22Rv1 (cell line): ENCODE measurements around the gene PPP1R1B.

Experiments used
- H3K27ac ChIP-seq: fragments of 450-650 bp; 2 replicates; pipeline ENCODE4 v1.5.1; 2017
- CTCF ChIP-seq: fragments of 450-650 bp; IDR thresholded peaks from 2 replicates; pipeline ENCODE4 v1.5.1; 2017; ENCODE audit warnings: mild to moderate bottlenecking
- ZFX ChIP-seq: fragments of 450-650 bp; IDR thresholded peaks from 2 replicates; pipeline ENCODE4 v1.6.1; 2017; ENCODE audit warnings: antibody characterized with exemption, borderline replicate concordance

PPP1R1B gene

GRCh38 chr17:39598047-39598481 is 28.7 kb upstream of the PPP1R1B start:
- TF ChIP-seq ZFX (no peak), CTCF (no peak)
- no peak overlapping the region for H3K27ac ChIP-seq

GRCh38 chr17:39598630-39599003 is 28.1 kb upstream of the PPP1R1B start:
- no peak for TF ChIP-seq CTCF
- H3K27ac ChIP-seq: no peak overlapping the region

- no peak overlapping the region for H3K27ac ChIP-seq
- TF ChIP-seq CTCF (no peak), ZFX (no peak)
Measured at GRCh38 chr17:39599004-39599664, 27.6 kb upstream of the PPP1R1B start.

DNA sequence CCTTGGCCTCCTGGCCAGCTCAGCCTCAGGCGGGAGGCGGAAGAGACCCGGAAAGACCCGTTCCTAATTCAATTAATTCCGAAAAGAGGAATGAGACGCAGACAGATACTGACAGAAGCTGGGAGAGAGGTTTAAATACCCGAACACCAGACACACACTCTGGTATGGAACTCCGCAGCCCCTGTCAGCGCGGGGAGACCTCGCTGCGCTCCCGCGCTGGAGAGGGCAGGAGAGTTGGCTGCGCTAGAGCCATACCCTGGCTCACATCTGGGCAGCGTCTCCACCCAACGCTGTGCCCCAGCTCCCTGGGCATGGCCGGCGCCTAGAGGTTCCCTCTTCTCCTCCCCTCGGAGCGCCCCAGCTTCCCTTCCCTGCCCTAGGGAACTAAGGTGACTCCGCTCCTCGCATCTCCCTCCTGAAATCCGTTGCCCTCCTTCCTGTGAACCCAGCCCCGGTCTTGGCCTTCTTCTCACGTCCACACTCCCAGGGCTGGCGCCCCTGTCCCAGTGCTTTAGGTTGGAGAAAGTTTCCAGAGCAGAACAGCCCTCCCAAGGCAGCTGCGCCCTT is 27.0 kb upstream of the PPP1R1B start:
- TF ChIP-seq ZFX: no peak
- no peak for TF ChIP-seq CTCF
- H3K27ac ChIP-seq: no peak overlapping the region

DNA sequence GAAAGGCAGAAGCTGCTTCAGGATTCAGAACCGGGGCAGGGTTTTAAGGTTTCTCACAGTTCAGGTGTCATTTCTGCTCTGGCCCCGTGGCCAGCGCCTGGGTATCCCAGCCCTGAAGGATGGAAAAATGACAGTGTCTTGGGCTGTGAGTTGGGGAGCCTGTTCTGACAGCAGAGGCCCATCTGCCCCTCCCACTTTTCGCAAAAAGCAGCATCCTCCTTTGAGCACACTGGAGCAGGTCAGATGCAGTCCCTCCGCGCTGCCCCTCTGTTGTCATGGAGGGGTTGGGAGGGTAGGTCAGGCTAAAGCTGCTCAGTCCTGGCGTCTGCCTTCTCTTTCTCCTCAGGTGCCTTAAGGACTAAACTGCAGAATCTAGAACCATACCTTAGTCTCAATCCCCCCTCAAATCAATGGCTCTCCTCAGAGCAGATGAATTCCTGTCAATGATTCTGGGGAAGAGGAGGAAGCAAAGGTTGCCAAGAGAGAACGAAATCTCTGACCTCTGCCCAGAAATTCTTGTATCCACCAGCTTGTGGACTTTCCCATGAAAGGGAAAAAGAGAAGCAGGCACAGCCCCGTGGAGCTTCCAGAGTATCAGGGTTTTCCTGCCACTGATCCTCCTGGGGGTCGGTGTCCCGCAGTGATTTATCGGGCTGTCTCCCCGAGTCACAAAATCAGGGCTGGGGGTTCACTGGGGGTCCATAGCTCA is 26.3 kb upstream of the PPP1R1B start:
- H3K27ac ChIP-seq: no peak overlapping the region

DNA sequence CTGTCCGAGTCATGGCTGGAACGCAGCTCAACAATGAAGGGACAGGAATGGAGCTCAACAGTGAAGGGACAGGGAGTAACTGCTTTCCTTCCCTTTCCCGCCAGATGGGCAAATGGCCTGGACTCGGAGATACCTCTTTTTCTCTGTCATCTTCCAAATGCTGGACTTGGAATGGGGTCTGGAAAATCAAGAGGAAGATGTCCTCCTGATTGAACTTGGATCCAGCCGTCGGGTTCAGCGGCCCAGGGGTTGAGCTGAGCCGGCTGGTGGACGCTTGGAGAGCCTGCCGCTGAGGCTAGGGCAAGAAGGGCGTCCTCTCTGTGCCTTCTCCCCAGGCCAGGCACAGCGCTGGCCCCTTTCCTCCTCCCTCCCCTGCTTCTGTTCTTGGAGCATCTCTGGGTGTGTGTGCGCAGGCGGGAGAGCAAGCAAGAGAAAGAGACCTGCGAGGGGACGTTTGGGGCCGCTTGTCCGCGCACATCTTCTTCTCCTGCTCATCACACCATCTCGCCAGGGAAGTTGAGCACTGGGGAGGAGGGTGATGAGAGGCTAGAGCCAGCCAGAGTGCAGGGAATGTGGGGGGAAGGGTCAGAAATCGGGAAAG is 25.7 kb upstream of the PPP1R1B start:
- TF ChIP-seq ZFX (no peak), CTCF (no peak)
- no peak overlapping the region for H3K27ac ChIP-seq

More for the DNA sequence above, 26.3 kb upstream of the PPP1R1B start:
- TF ChIP-seq ZFX (no peak), CTCF (no peak)
